GM19467 (cell line): ENCODE data around the gene AP3B1.

Experiments used
- ATAC-seq: cut with Tn5 transposase; IDR thresholded peaks from one replicate; pipeline ENCODE4 v1.9.1; 2021; ENCODE audit warnings: mild to moderate bottlenecking, moderate library complexity; ENCODE audit not compliant: unreplicated experiment

The AP3B1 gene

DNA sequence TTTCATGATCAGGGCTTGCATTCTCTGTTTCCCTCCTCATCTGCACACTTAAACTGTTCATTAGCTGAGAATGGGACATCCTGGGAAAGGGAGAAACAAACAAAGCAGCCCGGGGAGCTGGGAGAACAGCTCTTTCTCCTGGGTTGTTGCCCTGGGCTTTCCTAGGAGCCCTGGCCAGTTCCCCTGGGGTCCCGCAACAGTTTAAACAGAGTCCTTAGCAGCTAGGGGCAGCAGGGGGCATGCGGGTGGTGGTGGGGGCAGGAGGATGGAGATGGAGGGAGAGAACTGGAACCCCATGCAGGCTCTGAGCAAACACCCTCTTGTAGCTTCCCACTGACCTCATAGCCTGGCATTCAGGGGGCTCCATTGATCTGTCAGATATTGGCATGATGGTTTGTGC lies 309.3 kb downstream of the AP3B1 start:
- no peak for ATAC-seq

- ATAC-seq, result no peak
Measured at GRCh38 chr5:77984587-77984986, 309.9 kb downstream of the AP3B1 start.

- ATAC-seq, result no peak
Measured at GRCh38 chr5:77983482-77984199, 310.9 kb downstream of the AP3B1 start.

GRCh38 chr5:77981820-77982219 lies 312.7 kb downstream of the AP3B1 start:
- no peak for ATAC-seq

GRCh38 chr5:77974576-77974975 lies 319.9 kb downstream of the AP3B1 start:
- no peak for ATAC-seq

DNA sequence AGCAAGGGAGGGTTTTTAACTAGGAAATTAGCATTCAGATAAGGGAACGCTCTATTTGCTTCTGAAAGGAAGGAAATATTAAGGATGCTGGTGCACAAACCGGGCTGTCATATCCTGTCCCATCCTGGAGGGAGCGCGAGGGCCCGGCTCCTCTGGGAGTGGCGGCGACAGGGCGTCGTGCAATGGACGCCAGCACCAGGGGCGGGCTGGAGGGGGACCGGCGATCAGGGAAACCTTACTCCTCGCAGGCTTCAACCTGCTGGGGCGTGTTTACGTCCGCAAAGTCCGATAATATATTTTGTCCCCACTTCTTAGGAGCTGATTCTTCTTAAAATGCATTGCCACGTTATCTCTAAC lies 321.3 kb downstream of the AP3B1 start:
- ATAC-seq, result no peak

DNA sequence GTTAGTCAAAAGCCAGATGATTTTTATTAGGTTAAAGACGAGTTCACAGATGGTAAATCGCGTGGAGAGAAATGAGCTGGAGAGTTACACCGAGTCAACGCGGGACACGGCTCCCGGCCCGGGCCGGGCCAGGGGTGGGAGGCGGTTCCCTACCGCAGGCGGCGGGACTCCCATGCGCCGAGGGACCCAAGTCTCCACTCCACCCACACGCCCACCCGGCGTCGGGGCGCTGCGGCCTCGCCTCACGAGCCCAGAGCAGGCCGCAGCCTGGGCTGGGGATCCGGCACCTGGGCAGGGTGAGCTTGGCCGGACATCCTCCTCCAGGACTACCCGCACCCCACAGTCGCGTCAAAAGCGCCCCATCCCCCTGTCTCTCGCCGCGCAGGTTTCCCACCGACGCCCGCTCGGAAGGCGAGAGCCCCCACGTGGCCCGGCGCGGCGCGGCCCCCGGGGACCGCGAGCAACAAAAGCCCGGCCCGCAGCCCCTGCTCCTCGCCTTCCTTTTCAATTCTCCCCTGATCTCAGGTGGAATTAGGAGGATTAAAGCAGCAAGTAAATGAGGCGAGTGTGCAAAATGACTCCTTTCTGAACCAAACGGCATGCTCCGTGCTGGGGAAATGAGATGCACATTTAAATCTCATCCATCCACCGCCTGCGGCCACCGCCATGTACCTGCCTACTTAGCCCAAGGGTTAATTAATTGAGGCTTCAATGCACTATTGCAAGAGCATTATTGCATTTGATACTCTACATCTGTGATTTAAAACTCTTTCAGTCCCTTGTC lies 321.8 kb downstream of the AP3B1 start:
- ATAC-seq, result no peak

DNA sequence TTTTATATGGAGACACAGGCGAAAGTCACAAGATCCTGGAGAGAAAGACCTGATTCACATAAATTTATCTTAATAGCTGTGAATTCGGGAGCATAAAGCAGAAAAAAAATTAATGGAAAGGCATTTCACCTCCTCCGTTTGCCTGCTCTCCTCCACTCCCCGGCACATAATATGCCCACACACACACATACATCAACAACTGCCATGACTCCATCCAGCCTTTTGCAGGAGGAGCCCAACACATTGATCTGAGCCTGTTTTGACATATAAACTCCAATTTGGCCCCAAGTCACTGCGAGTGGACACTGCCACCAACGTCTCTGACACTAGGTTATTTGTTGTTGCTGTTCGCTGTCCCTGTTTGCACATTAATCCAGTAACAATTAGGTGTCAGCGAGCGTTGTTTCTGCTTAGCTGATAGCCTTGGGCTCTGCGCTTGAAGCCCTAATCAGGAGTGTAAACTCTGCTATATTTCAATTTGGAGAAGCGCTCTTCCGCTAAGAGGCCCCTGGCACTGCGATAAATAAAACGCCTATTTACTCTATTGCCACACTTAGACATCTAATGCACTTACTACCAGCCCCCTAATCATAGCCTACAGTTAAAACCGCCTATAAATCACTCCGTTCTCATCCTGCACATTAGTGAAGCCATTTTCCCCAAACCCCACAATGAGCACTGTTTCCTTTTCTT lies 322.6 kb downstream of the AP3B1 start:
- no peak for ATAC-seq

DNA sequence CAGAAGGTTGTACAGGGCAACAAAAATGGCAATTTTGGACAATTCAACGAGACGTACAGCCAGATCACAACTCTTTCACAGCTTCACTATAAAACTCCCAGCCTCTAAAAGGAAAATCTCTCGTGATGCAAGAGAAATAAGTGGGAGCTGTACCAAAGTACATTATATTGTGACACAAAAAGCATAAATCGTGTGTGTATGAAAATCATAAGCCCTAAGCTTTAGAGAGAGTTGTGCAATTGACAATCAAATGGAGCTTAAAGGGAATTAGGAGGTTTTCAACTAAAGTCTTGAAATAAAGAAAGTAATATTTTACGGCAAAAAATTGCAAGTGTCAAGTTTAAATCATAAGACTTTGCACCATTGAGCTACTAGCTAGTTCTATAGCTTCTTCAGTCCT lies 323.6 kb downstream of the AP3B1 start:
- ATAC-seq, result no peak

DNA sequence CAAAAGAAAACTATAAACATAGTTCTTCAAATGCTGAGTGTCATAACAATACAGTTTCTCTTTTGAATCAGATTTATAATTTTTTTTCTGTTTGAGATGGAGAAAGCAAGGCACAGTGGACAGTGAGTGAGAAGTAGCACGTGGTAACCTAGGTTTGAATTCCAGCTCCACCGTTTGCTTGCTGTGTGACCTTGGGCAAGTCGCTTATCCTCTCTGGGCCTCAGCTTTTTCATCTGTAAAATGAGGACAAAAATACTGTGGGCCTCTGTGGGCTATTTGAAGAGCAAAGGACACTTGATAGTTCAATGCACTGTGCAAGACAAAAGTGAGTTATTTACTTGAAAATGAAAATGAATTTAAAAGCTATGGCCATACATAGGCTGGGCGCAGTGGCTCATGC lies 330.7 kb downstream of the AP3B1 start:
- no peak for ATAC-seq

DNA sequence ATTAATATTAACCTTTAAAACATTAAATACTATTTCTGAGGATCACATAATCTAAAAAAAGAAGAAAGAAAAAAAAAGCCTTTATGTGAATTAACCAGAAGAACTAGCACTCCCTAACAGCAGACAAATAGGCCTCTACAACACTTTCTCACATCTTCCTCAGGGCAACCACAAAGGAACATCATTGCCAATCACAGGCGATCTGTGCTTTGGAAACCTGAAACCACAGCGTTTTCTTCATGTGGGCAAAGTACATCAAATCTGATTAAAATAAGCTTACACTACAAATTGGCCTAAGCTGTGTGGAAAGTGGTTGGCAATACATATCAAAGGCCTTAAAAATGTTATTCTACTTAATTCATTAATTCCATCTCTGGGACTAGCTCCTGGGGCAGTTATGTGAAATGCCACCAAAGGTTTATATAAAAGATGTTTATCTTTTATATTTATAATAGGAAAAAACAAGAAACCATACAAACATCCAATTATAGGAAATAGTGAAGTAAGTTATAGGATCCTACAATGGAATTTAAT lies 333.6 kb downstream of the AP3B1 start:
- no peak for ATAC-seq

DNA sequence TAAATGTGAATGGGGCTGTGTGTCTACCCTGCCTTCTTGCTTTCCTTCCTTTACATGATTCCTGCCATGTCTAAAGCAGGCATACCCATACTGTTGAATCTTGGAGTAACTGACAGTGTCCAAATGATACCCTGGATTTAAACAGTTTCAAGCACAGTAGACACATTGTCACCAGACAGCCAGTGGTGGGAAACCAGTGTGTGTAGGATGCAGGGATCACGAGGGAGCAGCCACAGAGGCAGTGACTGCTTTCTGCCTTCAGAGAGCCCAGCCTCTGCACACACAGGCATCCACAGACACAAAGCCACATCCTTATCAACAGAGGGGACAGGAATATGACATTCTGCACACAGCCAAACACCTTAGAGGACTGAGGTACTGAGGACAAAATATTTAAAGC lies 334.2 kb downstream of the AP3B1 start:
- no peak for ATAC-seq

DNA sequence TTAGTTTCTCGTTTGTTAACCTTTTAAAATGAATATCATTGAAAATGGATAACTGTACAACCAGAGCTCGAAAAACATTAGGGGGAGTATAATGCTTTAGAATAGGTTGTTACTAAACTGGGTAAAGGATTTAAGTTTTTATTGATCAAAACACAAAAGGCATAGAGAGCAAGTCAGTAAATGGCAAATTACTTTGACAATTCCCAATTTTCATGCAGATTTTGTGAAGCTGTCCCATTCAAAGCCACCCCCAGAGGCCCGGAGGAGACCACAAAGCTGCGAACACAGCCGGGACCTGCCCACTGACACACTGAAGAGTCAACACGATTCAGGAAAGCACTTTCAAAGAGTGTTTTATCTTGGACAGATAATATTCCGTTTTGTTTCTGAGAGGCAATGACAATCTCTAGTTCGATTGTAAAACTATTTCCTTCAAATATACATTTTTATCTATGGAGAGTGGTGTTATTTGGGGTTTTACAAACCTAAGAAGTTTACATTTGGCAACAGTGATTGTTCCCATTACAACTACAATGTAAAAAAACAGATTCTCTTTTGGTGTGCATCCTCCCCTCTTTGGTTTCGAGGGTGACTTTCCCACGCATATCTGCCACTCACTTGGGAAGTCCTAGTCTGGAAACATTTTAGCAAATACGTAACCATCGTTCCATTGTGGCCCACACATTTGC lies 335.7 kb downstream of the AP3B1 start:
- ATAC-seq, result no peak

DNA sequence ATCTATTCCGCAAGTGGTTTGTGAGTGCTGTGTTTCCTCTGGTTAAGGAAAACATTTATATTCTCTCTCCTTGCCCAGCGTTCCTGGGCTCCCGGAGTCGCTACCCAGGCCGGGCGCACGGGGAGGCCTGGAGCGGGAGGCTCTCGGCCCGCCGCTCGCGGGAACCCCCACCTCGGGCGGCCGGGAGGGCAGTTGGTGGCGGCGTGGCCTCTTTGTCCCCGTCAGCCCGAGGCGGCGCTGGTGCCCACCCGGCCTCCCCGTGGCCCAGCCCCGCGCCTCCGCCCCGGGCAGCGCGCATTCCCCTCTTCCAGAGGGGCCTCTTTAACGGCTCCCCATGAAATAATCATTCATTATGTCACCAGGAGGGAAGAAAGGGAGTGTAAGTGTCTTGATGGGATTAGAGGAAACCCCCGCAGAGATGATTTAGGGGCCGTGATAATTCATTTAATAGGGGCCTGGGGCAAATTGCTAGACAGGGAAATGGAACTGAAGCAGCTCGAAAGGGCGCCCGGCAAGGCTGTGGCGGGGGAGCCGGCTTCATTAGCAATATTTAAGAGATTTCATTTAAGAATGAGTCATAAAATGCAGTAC lies 336.5 kb downstream of the AP3B1 start:
- ATAC-seq, result no peak

DNA sequence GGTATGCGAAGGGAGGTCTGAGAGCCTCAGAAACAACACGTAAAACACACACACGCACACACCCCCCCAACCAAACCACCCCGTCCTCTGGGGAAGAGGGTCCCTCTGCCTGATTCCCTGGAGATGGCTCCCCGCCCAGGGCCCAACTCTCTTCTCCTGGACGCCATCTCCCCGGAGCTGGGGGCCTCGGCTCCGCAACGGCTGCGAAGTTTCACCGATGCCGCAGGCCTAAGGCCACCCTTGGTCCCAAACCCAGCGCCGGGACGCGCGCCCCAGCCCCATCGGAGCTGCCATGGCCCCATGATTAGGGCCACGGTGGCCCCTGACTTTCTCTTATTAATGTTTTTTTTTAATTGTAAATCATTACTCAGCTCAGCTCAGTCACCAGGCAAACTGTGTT lies 337.0 kb downstream of the AP3B1 start:
- ATAC-seq, result no peak

- no peak for ATAC-seq
Measured at GRCh38 chr5:77957081-77957480, 337.4 kb downstream of the AP3B1 start.

- no peak for ATAC-seq
Measured at GRCh38 chr5:77955577-77955976, 338.9 kb downstream of the AP3B1 start.

GRCh38 chr5:77953374-77953773 lies 341.1 kb downstream of the AP3B1 start:
- no peak for ATAC-seq

DNA sequence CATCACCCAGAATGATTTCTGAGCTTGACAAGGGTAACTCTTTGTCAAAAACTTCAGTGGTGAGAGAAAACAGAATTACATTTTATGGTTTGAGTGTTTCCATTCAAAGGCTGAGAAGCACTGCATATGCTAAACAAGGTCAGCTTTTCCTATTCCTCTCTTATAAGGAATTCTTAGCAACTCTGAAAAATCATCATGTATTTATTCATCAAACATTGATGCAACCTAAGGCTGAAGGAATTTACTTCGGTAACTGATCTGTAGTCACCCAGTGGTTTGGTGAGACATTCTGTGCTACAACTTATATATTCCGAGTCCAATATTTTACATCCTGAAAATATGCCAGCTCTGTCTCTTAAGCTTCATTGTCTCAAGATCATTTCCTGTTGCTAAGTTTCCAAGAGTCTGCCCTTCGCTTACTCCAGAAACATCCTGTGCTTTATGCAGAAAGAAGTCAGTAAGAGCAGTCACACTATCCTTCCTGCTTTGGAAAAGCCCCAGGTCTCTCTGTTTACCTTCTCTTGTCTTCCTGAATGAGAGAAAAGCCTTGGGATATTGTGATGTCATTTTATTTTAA lies 341.8 kb downstream of the AP3B1 start:
- no peak for ATAC-seq
